NCI-H1092 treated with DMSO at 0.1 percent for 48 hours (cell line): Measurements from ENCODE around the gene EIF2AK3.
"Not testable (repeated sequence)": the region's sequence is repeated elsewhere in the genome, so short reads cannot be mapped to it uniquely, and the experiment has no call there.

ENCODE experiments used
- DNase-seq: peaks from one replicate; lab custom pipeline; 2025; lab: John Stamatoyannopoulos, UW

Gene EIF2AK3

DNA sequence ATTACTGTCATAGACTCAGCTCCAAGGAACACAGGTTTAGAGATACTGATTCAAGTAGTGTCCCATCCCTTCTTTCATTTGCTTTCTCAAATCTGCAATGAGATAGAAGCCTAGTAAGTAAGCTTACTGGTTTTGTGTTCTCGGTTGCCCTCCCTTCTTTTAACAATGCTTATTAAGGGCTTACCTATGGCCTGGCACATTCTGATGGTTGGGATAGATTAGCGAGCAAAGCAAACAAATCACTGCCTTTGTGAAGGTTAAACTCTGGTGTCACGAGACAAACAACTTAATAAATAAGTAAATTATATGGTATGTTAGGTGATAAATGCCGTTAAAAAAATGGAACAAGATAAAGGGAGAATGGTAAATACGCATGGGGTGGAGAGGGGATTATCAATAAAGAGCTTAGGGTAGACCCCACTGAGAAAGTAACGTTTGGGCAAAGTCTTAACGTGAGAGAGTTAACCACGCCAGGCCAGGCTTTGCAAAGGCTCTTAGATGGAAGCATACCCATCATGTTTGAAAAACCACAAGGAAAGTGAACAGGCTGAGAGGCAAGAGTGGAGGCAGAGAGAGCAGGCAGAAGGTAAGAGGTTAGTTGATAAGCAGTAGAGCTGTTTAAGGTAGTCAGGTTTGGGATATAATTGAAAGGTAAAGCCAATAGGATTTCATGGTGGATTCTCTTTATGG, 31.0 kb downstream of the EIF2AK3 start:
- no peak for DNase-seq

DNA sequence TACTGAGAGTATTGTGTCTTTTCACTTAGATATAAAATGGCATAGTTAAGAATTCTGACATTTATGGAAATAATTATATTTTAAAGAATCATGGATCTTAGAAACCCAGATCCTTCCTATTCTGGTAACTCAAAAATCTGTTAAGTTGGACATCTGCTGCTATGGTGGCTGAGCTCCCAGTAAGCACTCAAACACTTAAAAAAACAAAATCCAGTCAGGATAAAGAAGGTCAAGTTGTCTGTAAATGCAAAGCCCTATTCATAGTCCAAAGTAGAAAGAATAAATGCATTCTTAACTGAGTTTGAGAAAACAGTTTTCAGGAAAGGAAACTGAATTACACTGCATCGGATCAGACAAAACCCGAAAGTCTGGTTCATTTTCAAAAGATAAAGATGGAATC, 35.6 kb downstream of the EIF2AK3 start:
- no peak for DNase-seq

DNA sequence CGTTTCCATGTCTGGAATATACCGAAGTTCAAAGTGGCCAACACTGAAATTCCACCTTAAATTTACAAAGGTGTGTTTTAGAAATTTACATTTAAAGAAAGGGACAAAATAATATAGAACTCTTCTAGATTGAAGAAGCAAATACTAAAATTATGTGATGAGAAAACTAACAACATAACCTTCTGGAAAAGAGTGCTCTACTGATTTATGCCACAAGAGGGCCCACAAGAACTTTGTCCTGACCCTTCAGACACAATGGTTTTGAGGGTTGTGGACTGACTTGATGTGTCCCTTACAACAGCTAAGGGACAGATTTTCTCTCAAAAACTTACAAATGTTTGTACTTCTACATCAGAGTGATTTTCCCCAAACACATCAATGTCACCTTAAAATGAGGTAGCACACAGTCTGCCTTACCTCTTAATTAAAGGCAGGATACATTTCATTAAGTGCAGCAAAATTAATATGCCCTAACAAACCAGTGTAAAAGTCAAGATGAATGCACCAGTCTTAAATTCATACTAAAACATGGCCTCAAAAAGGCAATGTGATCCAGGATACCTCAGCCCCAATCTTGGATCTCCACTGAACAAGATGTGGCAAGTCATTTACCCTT, 36.2 kb downstream of the EIF2AK3 start:
- peak; percentile 12 for DNase-seq

DNA sequence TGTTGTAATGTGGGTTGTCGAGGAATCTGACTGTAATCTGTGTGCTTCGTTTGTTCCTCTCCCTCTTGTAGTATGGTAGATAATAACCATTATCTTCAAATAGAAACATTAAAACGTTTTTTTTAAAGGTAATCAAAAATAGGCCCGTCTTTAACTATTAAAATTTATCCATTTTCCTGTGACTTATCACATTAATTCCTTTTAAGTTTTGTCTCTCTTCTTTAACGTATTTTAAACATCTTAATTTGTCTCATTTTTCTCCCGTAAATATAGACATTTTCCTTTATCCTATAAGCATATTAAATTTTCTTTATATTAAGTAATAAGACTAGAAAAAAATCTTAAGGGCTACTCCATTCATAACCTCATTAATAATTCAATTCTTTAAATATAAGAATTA, 41.3 kb downstream of the EIF2AK3 start:
- DNase-seq = no peak

DNA sequence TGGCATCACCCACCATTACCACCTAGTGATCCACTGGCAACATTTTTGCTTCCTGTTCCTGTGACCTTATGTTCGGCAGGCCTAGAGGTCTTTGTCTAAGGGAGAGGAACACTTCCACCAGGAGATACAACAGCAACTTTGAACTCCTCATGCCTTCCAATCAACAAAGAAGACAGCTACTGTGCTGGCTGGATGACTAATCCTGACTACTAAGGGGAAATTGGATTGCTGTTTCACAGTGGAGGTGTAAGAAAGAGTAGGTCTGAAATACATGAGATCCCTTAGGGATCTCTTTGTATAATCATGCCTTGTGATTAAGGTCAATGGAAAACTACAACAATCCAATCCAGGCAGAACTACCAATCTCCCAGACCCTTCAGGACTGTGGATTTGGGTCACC, 45.2 kb downstream of the EIF2AK3 start:
- DNase-seq = no peak

DNA sequence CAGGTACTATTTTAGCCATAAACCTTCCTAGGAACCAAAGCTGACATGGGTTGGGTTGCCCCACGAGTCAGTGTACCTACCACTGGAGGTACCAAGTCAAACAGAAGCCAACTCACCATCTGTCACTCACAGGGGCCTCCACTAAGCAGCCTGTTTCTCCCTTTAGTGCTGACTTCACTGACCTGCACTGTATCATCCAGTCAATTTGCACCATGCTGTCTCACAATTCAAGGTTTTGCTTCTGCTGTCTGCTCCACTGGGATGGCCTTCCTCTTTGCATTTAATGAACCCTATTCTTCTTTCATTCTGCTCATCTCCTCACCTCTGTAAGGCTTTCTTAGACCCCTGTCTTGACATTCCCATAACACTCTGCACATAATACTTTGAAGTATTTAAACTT, 47.2 kb downstream of the EIF2AK3 start:
- DNase-seq = no peak

DNA sequence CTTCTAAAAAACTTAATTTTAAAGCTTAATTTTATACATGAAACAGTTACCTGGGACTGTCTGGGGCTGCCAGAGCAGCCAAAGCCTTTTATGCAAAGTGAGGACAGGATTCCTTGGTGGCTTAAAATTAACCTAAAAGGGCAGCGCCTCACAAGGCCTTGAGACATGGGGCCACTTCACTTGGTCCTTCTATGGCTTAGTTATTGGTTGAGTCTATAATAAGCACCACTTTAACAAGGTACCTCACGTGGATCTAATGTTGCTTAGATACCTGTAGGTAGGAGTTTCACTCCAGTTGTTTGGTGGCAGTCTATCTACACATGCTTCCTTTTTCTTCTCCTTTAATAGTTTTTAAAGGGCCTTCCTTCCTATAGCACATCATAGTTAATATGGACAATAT, 51.6 kb downstream of the EIF2AK3 start:
- no peak for DNase-seq

DNA sequence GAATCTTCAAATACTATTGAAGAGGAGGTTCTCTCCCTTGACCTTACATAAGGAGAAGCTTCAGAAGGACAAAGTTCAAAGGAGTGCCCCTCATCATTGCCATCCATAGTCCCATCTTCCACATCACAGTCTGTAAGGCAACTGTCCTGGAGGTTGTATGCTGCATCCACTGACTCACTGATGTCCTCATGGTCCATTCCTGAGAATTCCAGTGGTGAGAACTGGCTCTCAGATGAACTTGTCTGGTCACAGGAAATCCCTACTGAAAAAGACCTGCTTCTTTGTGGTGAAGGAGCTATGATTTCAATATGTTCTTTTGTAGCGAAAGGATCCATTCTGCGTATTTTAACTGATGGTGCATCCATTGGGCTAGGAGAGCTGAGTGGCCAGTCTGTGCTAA, 52.2 kb downstream of the EIF2AK3 start:
- DNase-seq = no peak

DNA sequence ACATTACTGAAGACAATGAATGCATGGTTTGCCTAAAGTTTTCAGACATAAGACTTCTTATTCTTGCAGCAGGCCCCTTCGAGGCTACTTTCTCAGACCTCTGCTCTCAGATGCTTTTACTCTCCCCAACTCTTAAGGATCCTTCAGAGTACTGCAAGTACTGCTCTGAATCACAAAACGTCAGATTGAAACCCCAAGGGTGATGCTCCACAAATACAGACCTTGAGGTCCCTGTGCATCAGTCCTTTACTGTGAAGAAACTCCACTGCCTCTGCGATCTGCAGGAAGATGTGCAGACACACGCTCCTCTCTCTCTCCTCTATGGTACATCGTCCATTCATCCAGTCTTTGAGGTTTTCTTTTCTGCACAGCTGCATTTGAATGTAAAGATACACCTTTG, 52.8 kb downstream of the EIF2AK3 start:
- DNase-seq = no peak

DNA sequence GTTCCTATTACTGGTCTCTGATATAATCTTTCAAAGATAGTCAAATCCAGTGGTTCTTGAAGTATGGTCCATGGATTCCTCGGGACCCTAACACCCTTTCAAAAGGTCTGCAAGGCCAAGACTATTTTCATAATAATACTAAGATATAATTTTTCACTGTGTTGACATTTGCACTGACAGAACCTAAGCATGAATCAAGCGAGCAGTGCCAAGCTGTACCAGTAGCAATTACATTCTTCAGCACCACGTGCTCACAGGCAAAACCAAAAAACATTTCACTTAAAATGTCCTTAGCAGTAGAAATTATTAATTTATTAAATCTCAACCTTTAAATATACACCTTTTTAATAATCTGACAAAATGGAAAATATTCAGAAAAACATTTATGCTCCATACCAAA, 59.1 kb downstream of the EIF2AK3 start:
- DNase-seq = no peak

DNA sequence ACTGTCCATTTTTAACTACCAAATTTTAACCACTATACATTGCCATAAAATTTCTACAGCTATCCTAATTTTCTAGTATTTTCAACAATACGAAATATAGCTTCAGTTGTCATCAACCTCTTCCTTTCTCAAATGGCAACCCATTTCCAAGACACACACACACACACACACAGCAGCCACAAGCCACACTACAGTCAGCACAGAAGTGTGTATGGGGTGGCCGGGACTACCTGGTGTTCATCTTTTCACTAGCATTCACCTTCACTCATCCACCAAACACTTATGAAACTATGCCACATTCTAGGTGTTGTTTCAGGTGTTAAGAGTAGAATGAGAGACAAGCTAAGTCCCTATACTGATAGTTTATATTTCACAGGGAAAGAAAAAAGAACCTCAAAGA, 62.9 kb downstream of the EIF2AK3 start:
- DNase-seq = no peak

DNA sequence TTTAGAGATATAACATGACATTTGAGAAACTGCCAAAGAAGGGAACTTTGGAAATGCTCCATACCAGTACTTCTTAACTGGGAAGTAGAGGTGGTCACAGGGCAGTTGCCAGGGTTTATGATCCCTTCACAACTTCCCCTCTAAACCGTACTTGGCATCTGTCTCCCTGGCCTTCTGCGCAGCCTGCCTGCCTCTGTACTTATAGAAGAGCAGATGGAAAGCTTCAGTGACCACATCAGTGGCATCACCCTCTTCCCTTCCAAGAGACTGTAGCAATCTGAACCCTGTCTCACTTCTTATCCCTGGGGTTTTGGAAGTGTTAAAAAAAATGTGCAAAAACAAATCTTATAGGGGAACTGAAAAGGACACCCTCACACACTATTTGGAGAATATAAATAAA, 64.1 kb downstream of the EIF2AK3 start:
- no peak for DNase-seq

DNA sequence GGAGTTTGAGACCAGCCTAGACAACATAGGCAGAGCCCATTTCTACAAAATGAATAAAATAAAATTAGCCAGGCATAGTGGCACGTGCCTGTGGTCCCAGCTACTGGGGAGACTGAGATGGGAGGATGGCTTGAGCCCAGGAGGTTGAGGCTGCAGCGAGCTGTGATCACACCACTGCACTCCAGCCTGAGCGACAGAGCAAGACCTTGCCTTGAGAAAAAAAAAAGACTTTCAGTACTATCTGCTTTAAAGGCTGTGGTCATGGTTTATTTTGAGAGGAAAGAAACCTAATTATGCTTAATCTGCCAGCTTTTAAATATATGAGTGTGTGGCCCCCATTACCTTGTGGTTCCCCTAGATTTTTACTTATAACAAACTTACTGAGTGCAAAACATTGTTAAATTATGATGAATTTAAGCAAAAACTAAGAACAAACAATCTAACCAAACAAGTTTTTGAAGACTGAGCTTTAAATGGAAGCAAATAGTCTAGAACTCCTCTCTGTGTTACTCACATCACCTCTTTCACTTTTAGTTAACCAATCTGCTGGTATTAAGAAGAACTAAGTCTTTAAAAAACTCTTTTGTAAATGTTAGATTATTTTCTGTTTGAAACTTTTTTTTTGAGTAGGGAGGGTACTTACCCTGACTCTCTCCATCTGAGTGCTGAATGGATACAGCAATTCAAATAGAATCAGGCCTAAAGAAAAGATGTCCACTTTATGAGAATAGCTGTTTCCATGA, 65.4 kb downstream of the EIF2AK3 start:
- no peak for DNase-seq

DNA sequence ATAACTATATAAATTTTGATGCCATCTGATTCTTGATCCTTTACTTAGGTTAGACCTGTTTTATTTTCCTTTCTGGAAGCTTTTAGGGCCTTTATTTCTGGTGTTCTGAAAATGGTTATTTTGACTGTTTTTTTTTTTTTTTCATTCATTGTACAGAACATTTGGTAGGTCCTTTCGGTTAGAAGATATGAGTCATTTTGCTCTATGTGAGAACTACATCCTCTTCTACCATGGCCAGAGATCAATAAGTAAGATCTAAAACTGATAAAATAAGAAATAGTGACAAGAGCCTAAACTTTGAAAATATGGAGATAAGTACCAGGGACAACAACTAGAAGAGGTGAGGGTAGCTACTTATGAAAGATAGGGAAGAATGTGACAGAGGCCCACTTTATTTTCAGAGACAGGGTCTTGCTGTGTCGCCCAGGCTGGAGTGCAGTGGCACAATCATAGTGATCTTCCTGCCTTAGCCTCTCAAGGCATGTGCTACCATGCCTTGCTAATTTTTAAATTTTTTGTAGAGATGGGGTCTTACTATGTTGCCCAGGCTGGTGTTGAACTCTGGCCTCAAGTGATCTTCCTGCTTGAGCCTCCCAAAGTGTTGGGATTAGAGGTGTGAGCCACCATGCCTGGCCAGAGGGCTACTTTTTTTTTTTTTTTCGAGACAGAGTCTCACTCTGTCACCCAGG, 66.5 kb downstream of the EIF2AK3 start:
- no peak for DNase-seq

DNA sequence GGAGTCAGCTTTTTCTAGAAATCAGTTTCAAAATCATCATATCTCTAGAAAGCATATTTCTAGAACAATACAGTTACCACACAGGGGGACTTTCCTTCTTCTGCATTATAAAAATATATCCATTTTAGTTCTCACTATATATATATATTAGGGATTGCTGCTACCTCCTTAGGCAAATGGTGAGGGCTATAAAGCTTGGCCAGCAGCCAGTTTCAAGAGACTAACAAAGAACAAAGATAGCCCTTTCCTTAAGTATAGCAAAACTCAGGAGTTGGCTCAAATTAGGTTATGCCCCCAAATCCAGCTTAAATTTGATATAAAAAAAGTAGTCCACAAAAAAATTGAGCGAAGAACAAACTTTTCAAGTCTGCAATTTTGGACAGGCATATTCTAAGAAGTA, 70.0 kb downstream of the EIF2AK3 start:
- DNase-seq = no peak

DNA sequence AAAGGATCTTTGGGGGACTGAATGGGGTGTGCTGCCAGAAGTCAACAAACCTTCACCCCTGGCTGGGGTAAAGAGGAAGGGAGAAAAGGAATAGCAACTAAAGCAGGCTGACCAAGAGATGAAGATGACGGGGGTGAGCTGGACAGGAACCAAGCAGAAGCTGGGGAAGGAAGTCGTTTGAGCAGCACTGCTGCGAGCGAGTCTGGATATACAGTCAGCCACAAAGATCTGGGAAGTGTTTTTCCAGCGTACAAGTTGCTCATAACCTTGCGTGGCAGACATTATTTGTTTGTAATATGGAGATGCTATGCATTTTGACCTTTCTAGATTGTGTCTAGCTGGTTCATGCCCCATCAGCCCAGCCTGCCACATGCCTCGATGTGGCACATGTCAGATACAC, 71.2 kb downstream of the EIF2AK3 start:
- DNase-seq = no peak

DNA sequence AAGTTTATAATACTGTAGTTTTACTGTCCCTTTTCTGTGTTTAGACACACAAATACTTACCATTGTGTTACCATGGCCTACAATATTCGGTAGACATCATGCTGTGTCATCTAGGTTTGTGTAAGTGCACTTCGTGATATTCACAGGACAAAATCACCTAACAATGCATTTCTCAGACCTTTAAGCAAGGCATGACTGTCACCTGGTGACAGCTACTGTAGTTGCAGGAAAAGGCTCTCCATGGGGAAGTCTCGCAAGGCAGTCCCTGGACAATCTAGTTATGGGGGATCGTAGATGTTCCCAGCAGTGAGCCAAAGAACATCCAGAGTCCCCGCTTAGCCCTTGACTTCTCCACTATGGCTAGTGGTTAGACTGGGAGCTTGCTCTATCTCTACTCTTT, 73.1 kb downstream of the EIF2AK3 start:
- DNase-seq = no peak

DNA sequence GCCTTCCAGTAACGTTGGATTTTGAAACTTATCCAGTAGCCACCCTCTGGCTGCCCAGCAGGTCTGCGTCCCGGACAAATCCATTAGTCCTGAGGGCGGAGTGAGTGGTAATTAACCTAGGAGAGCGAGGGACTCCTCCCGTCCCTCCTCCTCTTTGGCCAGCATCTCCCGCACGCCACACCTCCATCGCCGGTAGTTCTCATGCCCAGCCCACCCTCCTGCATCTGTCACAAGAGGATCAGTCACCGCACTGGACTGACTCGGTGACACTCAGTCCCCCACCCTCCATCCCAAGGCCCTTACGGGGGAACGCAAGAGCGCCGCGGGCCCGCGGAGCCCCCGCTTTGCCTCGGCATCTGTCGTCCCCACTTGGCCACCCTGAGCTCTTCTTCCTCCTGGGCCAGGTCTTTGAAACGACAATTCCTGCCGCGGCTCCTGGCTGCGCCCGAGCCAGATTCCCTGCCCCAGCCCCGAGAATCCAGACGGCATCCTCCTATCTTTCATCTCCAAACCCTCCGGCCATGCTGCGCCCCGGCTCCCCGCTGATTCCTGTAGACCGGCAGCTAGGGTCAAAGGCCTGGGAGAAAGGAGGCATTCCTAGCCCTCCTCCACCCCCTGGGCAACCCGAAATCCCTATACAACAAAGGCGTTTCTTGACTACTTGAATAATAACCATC, 77.5 kb downstream of the EIF2AK3 start:
- no peak for DNase-seq

DNA sequence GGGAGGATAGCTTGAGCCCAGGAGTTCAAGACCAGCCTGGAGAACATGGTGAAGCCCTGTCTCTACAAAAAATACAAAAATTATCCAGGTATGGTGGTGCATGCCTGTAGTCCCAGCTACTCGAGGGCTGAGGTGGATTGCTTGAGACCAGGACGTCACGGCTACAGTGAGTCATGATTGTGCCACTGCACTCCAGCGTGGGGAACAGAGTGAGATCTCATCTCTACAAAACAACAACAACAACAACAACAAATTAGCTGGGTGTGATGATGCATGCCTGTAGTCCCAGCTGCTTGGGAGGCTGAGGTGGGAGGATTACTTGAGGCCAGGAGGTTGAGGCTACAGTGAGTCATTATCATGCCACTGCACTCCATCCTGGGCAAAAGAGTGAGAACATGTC, 81.0 kb downstream of the EIF2AK3 start:
- DNase-seq = not testable (repeated sequence)

DNA sequence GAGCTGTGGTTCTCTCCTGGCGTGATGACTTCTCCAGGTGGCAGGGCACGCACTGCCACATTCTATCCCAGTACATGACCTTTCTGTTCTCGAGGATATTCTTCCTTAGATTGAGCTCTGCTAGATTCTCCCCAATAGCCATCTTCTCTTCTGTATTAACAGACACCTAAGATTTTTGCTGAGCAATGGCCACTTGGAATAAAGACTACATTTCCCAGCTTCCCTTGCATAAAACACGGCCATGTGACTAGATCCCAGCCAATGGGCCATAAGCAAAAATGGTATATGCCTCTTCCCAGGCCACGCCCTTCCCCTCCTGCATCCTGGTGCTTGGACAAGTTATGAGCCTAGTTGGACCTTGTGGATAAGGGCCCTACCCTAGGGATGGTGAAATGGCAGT, 82.1 kb downstream of the EIF2AK3 start:
- no peak for DNase-seq

DNA sequence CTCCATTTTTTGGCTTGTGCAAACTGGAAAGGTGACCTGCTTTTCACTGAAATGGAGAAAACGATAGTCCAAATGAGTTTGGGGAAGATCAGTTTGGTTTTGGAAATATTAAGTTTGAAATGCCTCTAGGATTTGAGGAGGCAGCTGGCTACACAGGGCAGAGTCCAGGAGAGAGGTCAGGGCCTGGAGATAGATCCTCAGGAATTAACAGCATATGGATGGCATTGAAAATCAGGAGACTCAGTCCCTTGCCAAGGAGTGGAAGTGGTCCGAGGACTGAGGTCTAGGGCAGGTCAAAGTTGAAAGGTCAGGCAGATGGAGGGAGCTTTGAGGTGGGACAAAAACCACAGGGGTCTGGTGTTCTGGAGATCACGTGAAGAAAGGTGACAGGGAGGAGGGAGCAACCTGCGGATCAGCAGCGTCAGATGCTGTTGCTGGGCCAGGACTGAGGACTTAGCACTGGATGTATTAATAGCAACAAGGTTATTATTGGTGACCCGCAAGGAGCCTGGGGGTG, 83.7 kb downstream of the EIF2AK3 start:
- DNase-seq = no peak

DNA sequence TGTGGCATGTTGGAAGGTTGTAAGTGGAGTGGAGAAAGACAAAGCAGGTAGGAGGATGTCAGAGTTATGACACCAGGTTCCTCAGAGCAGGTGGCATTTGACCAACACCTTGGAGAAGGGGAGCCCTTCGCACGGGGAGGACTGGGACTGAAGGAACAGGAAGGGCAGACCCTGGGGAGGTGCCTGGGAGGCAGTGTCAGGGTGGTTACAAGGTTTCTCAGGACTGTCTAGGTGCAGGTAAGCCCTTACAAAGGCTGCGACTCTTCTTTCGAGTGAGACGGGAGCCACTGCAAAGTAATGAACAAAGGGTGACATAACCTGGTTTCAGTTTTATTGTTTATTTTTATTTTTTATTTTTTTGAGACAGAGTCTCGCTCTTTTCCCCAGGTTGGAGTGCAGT, 84.6 kb downstream of the EIF2AK3 start:
- no peak for DNase-seq
